Astrocyte of the spinal cord (primary cell): ENCODE data around the gene ACP3.
"Not testable (repeated sequence)": the region's sequence is repeated elsewhere in the genome, so short reads cannot be mapped to it uniquely, and the experiment has no call there.

Experiments used
- DNase-seq: peaks from one replicate; pipeline ENCODE4 v3.0.0; 2011; ENCODE audit warnings: low read depth, low spot score
- H3K4me3 ChIP-seq: 2 replicates; pipeline ENCODE4 v1.5.1; 2011; ENCODE audit warnings: low read depth, mild to moderate bottlenecking, low read length, moderate library complexity
- CTCF ChIP-seq: IDR thresholded peaks from 2 replicates; pipeline ENCODE4 v1.5.1; 2012; ENCODE audit warnings: low read depth, mild to moderate bottlenecking, low read length, inconsistent platforms
- in situ Hi-C: cut with HindIII; loops from 2 replicates; pipeline ENCODE4 v1.10.0; 2017; ENCODE audit warnings: low sequenced_read_pairs

Gene ACP3

GRCh38 chr3:132386259-132386658 lies 69.1 kb downstream of the ACP3 start:
- in situ Hi-C loops = no loop called here
- H3K4me3 ChIP-seq = no peak overlapping the region
- no peak for TF ChIP-seq CTCF
- no peak for DNase-seq

GRCh38 chr3:132392675-132393074 lies 75.5 kb downstream of the ACP3 start:
- in situ Hi-C loops, H3K4me3 ChIP-seq, DNase-seq: not testable (repeated sequence)

GRCh38 chr3:132394320-132394719 lies 77.1 kb downstream of the ACP3 start:
- in situ Hi-C loops = no loop called here
- no peak for DNase-seq
- H3K4me3 ChIP-seq = no peak overlapping the region
- no peak for TF ChIP-seq CTCF

- no peak for DNase-seq
- in situ Hi-C loops = no loop called here
- no peak overlapping the region for H3K4me3 ChIP-seq
- TF ChIP-seq CTCF = no peak
Observed at GRCh38 chr3:132395126-132395525, 77.9 kb downstream of the ACP3 start.

- in situ Hi-C loops = no loop called here
- no peak for TF ChIP-seq CTCF
- no peak for DNase-seq
- no peak overlapping the region for H3K4me3 ChIP-seq
Observed at GRCh38 chr3:132396255-132396654, 79.0 kb downstream of the ACP3 start.

GRCh38 chr3:132396776-132397175 lies 79.6 kb downstream of the ACP3 start:
- H3K4me3 ChIP-seq, DNase-seq, in situ Hi-C loops: not testable (repeated sequence)

- H3K4me3 ChIP-seq = no peak overlapping the region
- in situ Hi-C loops = no loop called here
- DNase-seq = peak; percentile 61
- TF ChIP-seq CTCF = peak; percentile 83
Observed at GRCh38 chr3:132399054-132399929, 82.1 kb downstream of the ACP3 start.
